ENCODE results near the gene COL15A1. TPM values are rescaled to one million over a fixed set of nuclear protein-coding genes. Genes with fewer than 3 reads are reported as not detected.

COL15A1 gene
- total RNA-seq, 4 donors from 2014 or later, result 134 to 256 (median 145) TPM

- no peaks in the 10 kb centered on the region for H3K9me3 ChIP-seq
- H3K4me1 ChIP-seq, result peaks cover 0 to 11% (median 5%) of the 10 kb centered on the region in 4 donors
- H3K36me3 ChIP-seq, result peaks cover 27 to 94% (median 50%) of the 10 kb centered on the region in 4 donors
- H3K27me3 ChIP-seq, result no peaks in the 10 kb centered on the region
- WGBS, result 81% methylated on average over 7 of the region's 7 CpGs
- intact Hi-C loops (cut with DNase I), result no loop called here
- TF ChIP-seq CTCF (IDR thresholded peaks at IDR 0.05), result no peak
- no peak overlapping the region for H3K4me3 ChIP-seq
- H3K27ac ChIP-seq (replicated peaks in 1 of 4), result no peak overlapping the region
- DNase-seq (ENCODE audit: extremely low spot score), result no peak
Measured at GRCh38 chr9:99037769-99038483, 94.2 kb downstream of the COL15A1 start.

GRCh38 chr9:99038484-99038820 is 94.7 kb downstream of the COL15A1 start:
- intact Hi-C loops (cut with DNase I), result no loop called here

GRCh38 chr9:99039505-99040182 is 95.9 kb downstream of the COL15A1 start:
- Histone ChIP-seq H3K27me3 (no peaks in the 10 kb centered on the region), H3K4me1 (peaks cover 0 to 11% (median 5%) of the 10 kb centered on the region in 4 donors), H3K27ac (replicated peaks in 1 of 4) (peak overlapping the region in 1 of 4 donors; percentile 12), H3K9me3 (peaks cover 0 to 7% (median 3%) of the 10 kb centered on the region in 4 donors), H3K36me3 (peaks cover 31 to 98% (median 53%) of the 10 kb centered on the region in 4 donors), H3K4me3 (no peak overlapping the region)
- no peak for TF ChIP-seq POLR2A (IDR thresholded peaks at IDR 0.05; ENCODE audit: low read depth)
- TF ChIP-seq POLR2AphosphoS5 (IDR thresholded peaks at IDR 0.05), result no peak
- TF ChIP-seq CTCF (IDR thresholded peaks at IDR 0.05), result no peak
- TF ChIP-seq EP300 (IDR thresholded peaks at IDR 0.05), result no peak
- no peak for DNase-seq (ENCODE audit: extremely low spot score)
- intact Hi-C loops (cut with DNase I), result no loop called here
- WGBS, result 88% methylated on average over 2 of the region's 2 CpGs

More at GRCh38 chr9:99038484-99038820, 94.7 kb downstream of the COL15A1 start:
- 91% methylated on average over 7 of the region's 7 CpGs for WGBS
- Histone ChIP-seq H3K36me3 (peaks cover 27 to 95% (median 52%) of the 10 kb centered on the region in 4 donors), H3K27me3 (no peaks in the 10 kb centered on the region), H3K4me3 (no peak overlapping the region), H3K4me1 (peaks cover 0 to 11% (median 5%) of the 10 kb centered on the region in 4 donors), H3K27ac (replicated peaks in 1 of 4) (no peak overlapping the region), H3K9me3 (no peaks in the 10 kb centered on the region)
- no peak for DNase-seq (ENCODE audit: extremely low spot score)
- TF ChIP-seq EP300 (IDR thresholded peaks at IDR 0.05), result no peak
- TF ChIP-seq POLR2A (IDR thresholded peaks at IDR 0.05; ENCODE audit: low read depth), result no peak
- TF ChIP-seq POLR2AphosphoS5 (IDR thresholded peaks at IDR 0.05), result no peak
- no peak for TF ChIP-seq CTCF (IDR thresholded peaks at IDR 0.05)

GRCh38 chr9:99040251-99040900 is 96.7 kb downstream of the COL15A1 start:
- intact Hi-C loops (cut with DNase I), result no loop called here
- H3K27ac ChIP-seq (replicated peaks in 1 of 4), result peak overlapping the region in 2 of 4 donors; percentile 5 to 12
- H3K27me3 ChIP-seq, result no peaks in the 10 kb centered on the region
- H3K4me1 ChIP-seq, result peaks cover 0 to 11% (median 5%) of the 10 kb centered on the region in 4 donors
- no peak overlapping the region for H3K4me3 ChIP-seq
- TF ChIP-seq POLR2AphosphoS5 (IDR thresholded peaks at IDR 0.05), result no peak
- no peak for TF ChIP-seq CTCF (IDR thresholded peaks at IDR 0.05)
- no peak for TF ChIP-seq EP300 (IDR thresholded peaks at IDR 0.05)
- no peak for TF ChIP-seq POLR2A (IDR thresholded peaks at IDR 0.05; ENCODE audit: low read depth)
- 82% methylated on average over 10 of the region's 10 CpGs for WGBS
- H3K9me3 ChIP-seq, result peaks cover 0 to 10% (median 3%) of the 10 kb centered on the region in 4 donors
- H3K36me3 ChIP-seq, result peaks cover 31 to 98% (median 50%) of the 10 kb centered on the region in 4 donors
- DNase-seq (ENCODE audit: extremely low spot score), result no peak

Data from esophagus muscularis mucosa (tissue), 4 donors.